Esophagus squamous epithelium (tissue), 5 donors: ENCODE data around the gene ACTA1. TPM values are rescaled to one million over a fixed set of nuclear protein-coding genes. Genes with fewer than 3 reads are reported as not detected.

Source experiments
- DNase-seq: peaks from one replicate; lab custom pipeline; 2025; lab: John Stamatoyannopoulos, UW
- H3K27ac ChIP-seq, 4 donors: fragments of 200-600 bp; sonication (generic); one replicate each; pipeline ENCODE4 v1.5.1; 2016 to 2019; ENCODE audit warnings: mild to moderate bottlenecking in 1 of 4
- H3K27me3 ChIP-seq, 4 donors: fragments of 200-600 bp; sonication (generic); 1 replicate in 3 of 4; 2 replicates in 1 of 4; pipeline versions ENCODE4 v1.5.1 to v1.6.0; 2017 to 2021; ENCODE audit warnings: antibody characterized with exemption in 1 of 4
- H3K36me3 ChIP-seq, 3 donors: fragments of 200-600 bp; sonication (generic); one replicate each; pipeline ENCODE4 v1.5.1; 2016 to 2019
- H3K4me1 ChIP-seq, 3 donors: fragments of 200-600 bp; sonication (generic); one replicate each; pipeline ENCODE4 v1.5.1; 2017 to 2019
- H3K4me3 ChIP-seq, 4 donors: fragments of 200-600 bp; sonication (generic); 1 replicate in 3 of 4; 2 replicates in 1 of 4; pipeline ENCODE4 v1.5.1; 2016 to 2019; ENCODE audit warnings: mild to moderate bottlenecking in 2 of 4, moderate library complexity in 1 of 4
- H3K9me3 ChIP-seq, 3 donors: fragments of 200-600 bp; sonication (generic); one replicate each; pipeline ENCODE4 v1.5.1; 2016 to 2019
- CTCF ChIP-seq, 6 experiments: fragments of 450-650 bp in 4 of 6; fragments of 200-600 bp in 2 of 6; sonication (generic) in 2 of 6; IDR thresholded peaks; one replicate each; pipeline ENCODE4 v1.5.1; 2016 to 2019; ENCODE audit warnings: antibody characterized with exemption in 6 of 6, mild to moderate bottlenecking in 4 of 6, moderate library complexity in 4 of 6
- POLR2A ChIP-seq, 4 donors: fragments of 450-650 bp; IDR thresholded peaks; one replicate each; pipeline ENCODE4 v1.6.1; 2017; ENCODE audit warnings: antibody characterized with exemption in 4 of 4, mild to moderate bottlenecking in 4 of 4, moderate library complexity in 3 of 4
- WGBS, 2 donors: methylation state at CpG; one replicate each; pipeline ENCODE4 v1.1.5; 2018; 5-methylcytosine and 5-hydroxymethylcytosine counted together
- intact Hi-C: fragments of 100-400 bp; cut with DNase I; formaldehyde crosslinking; loops from one replicate; pipeline ENCODE4 v1.15.0; 2022
- total RNA-seq, 4 donors: library from RNA; depleted of rRNA; stranded (reverse); fragments of >200 nt; gene quantifications; one replicate each; pipeline ENCODE4 v1.1.0, GENCODE V29; 2016
- donor health status: DM: yes; HTN: yes; CAD: no.

Gene ACTA1
- total RNA-seq, 4 donors from 2014 or later: 0.19 to 0.75 (median 0.26) TPM; not detected in 1

GRCh38 chr1:229440851-229441537, 7.1 kb upstream of the ACTA1 start:
- no peaks in the 10 kb centered on the region for H3K9me3 ChIP-seq
- no peak for DNase-seq
- H3K27ac ChIP-seq: no peak overlapping the region
- WGBS, 2 donors: 66 to 76% methylated on average over 5 of the region's 5 CpGs
- H3K36me3 ChIP-seq: peaks cover 0 to 73% (median 12%) of the 10 kb centered on the region in 3 donors
- intact Hi-C loops: no loop called here
- H3K4me3 ChIP-seq: no peak overlapping the region
- no peak for TF ChIP-seq POLR2A (IDR thresholded peaks at IDR 0.05)
- H3K27me3 ChIP-seq: peaks cover 0 to 6% (median 0%) of the 10 kb centered on the region in 4 donors
- H3K4me1 ChIP-seq: no peaks in the 10 kb centered on the region

GRCh38 chr1:229438021-229438420, 4.1 kb upstream of the ACTA1 start:
- intact Hi-C loops: no loop called here
- no peak overlapping the region for H3K27ac ChIP-seq
- H3K27me3 ChIP-seq: peaks cover 15 to 35% (median 18%) of the 10 kb centered on the region in 4 donors
- H3K36me3 ChIP-seq: peaks cover 0 to 43% (median 6%) of the 10 kb centered on the region in 3 donors
- 90 to 93% methylated on average over 2 to 3 of the region's 3 CpGs for WGBS, 2 donors
- no peak for DNase-seq
- no peaks in the 10 kb centered on the region for H3K9me3 ChIP-seq
- TF ChIP-seq CTCF (IDR thresholded peaks at IDR 0.05) (no peak), POLR2A (IDR thresholded peaks at IDR 0.05) (no peak)
- no peak overlapping the region for H3K4me3 ChIP-seq
- H3K4me1 ChIP-seq: peaks cover 6 to 18% (median 9%) of the 10 kb centered on the region in 3 donors

- no peak overlapping the region for H3K4me3 ChIP-seq
- H3K27ac ChIP-seq: no peak overlapping the region
- DNase-seq: no peak
- TF ChIP-seq CTCF (IDR thresholded peaks at IDR 0.05): no peak
- TF ChIP-seq POLR2A (IDR thresholded peaks at IDR 0.05): no peak
- H3K4me1 ChIP-seq: peaks cover 7 to 24% (median 9%) of the 10 kb centered on the region in 3 donors
- peaks cover 0 to 37% (median 6%) of the 10 kb centered on the region in 3 donors for H3K36me3 ChIP-seq
- intact Hi-C loops: no loop called here
- 100% methylated on average over 2 of the region's 2 CpGs; no CpG with 5 or more reads in 1 of the 2 donors for WGBS, 2 donors
- H3K27me3 ChIP-seq: peaks cover 20 to 41% (median 23%) of the 10 kb centered on the region in 4 donors
- no peaks in the 10 kb centered on the region for H3K9me3 ChIP-seq
These were observed 3.5 kb upstream of the ACTA1 start for GRCh38 chr1:229437443-229437842.

GRCh38 chr1:229436201-229436600, 2.3 kb upstream of the ACTA1 start:
- no peak for DNase-seq
- H3K4me3 ChIP-seq: no peak overlapping the region
- peaks cover 32 to 54% (median 35%) of the 10 kb centered on the region in 4 donors for H3K27me3 ChIP-seq
- no peak for TF ChIP-seq POLR2A (IDR thresholded peaks at IDR 0.05)
- TF ChIP-seq CTCF (IDR thresholded peaks at IDR 0.05): no peak
- H3K27ac ChIP-seq: no peak overlapping the region
- peaks cover 19 to 36% (median 21%) of the 10 kb centered on the region in 3 donors for H3K4me1 ChIP-seq
- 66 to 68% methylated on average over 6 to 7 of the region's 7 CpGs for WGBS, 2 donors
- intact Hi-C loops: no loop called here
- H3K36me3 ChIP-seq: peaks cover 0 to 25% (median 6%) of the 10 kb centered on the region in 3 donors
- no peaks in the 10 kb centered on the region for H3K9me3 ChIP-seq

GRCh38 chr1:229434641-229435051, 752 bp upstream of the ACTA1 start:
- no peaks in the 10 kb centered on the region for H3K9me3 ChIP-seq
- H3K27ac ChIP-seq: no peak overlapping the region
- peaks cover 37 to 69% (median 44%) of the 10 kb centered on the region in 4 donors for H3K27me3 ChIP-seq
- peaks cover 0 to 9% (median 0%) of the 10 kb centered on the region in 3 donors for H3K36me3 ChIP-seq
- no peak for DNase-seq
- 8% methylated on average over 2 of the region's 27 CpGs; no CpG with 5 or more reads in 1 of the 2 donors for WGBS, 2 donors
- peaks cover 19 to 43% (median 21%) of the 10 kb centered on the region in 3 donors for H3K4me1 ChIP-seq
- TF ChIP-seq POLR2A (IDR thresholded peaks at IDR 0.05) (no peak), CTCF (IDR thresholded peaks at IDR 0.05) (no peak)
- no peak overlapping the region for H3K4me3 ChIP-seq
- intact Hi-C loops: no loop called here
